GM12873 (cell line): Measurements from ENCODE around the gene WNK1.

Experiments
- TF ChIP-seq, protein P1 (sequence below): IDR thresholded peaks from 2 replicates; pipeline ENCODE4 v1.5.1; 2012; ENCODE audit warnings: low read depth, mild to moderate bottlenecking, moderate library complexity, low read length, control low read depth; ENCODE audit not compliant: insufficient read depth; ENCODE audit errors: missing control alignments

The WNK1 gene

DNA sequence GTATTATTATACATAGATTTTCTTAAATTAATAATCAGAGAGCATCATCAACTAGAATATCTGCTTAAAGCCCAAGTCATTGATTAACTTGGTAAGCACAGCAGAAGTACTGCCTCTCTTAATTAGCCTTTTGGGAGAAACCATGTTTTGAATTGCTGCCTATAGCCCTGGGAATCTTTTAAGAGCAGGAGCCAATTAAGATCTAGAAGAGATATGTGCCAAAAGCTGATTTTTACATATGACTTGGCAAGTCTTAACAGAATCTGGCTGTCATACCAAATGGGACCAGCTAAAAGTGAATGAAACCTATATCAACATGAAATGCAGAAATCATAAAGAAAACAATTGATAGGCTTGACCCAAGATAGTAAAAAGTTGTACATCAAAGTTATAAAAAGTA, 23.2 kb upstream of the WNK1 start:
- TF ChIP-seq, protein P1, sequence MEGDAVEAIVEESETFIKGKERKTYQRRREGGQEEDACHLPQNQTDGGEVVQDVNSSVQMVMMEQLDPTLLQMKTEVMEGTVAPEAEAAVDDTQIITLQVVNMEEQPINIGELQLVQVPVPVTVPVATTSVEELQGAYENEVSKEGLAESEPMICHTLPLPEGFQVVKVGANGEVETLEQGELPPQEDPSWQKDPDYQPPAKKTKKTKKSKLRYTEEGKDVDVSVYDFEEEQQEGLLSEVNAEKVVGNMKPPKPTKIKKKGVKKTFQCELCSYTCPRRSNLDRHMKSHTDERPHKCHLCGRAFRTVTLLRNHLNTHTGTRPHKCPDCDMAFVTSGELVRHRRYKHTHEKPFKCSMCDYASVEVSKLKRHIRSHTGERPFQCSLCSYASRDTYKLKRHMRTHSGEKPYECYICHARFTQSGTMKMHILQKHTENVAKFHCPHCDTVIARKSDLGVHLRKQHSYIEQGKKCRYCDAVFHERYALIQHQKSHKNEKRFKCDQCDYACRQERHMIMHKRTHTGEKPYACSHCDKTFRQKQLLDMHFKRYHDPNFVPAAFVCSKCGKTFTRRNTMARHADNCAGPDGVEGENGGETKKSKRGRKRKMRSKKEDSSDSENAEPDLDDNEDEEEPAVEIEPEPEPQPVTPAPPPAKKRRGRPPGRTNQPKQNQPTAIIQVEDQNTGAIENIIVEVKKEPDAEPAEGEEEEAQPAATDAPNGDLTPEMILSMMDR = no peak

DNA sequence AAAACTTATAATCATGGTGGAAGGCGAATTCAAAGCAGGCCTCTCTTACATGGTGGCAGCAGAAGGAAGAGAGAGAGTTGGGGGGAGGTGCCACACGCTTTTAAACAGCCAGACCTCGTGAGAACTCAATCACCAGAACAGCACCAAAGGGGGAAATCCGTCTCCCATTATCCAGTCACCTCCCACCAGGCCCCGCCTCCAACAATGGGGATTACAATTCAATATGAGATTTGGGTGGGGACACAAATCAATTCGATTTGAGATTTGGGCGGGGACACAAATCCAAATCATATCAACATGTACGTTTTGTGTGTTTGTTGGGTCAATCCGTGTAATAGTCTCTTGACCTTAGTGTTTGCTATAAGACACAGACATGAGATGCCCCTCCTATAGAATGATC, 21.8 kb upstream of the WNK1 start:
- TF ChIP-seq, protein P1 = no peak

DNA sequence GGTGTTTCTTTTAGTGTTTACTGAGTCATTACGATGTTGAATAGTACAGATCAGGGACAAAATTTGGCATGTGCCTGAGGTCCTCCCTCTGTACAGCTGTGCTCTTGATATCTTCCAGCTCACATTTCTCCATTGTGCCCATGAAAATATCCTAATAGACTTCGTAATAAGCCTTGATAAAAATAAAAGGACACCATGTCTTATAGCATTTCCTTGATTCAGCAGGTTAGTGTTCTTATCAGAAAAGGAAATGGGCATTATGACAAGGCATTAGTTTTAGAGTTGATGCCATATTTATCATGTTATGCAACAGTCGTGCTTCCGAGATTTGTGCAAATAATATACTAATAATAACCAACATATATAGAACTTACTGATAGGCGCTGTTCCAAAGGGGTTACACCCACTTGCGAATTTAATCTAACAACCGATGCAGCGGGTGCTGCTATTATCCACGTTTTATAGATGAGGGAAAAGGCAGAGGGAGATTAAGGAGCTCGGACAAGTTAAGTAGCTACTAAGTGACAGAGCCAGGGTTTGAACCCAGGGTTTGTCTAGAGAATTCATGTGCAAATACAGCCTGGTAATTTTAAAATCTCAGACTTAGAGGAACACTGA, 15.1 kb upstream of the WNK1 start:
- TF ChIP-seq, protein P1 = no peak

DNA sequence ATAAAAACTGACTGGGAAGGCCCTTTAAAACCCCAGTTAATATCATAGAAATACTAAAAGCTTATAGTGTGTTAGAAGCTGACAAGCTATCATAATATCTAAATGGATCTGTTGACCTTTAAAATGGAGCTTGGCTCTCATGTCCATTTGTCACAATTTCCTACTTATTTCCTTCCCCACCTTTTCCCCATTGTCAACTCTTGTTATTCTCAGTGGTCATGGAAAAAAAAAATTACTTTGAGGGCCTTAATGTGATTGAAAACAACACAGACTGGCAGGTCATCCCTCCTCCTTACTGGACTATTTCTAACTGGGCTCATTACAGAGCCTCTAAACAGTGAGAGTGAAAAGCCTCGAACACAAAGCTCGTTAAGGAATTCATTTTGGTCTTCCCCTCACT, 13.7 kb upstream of the WNK1 start:
- TF ChIP-seq, protein P1 = no peak

DNA sequence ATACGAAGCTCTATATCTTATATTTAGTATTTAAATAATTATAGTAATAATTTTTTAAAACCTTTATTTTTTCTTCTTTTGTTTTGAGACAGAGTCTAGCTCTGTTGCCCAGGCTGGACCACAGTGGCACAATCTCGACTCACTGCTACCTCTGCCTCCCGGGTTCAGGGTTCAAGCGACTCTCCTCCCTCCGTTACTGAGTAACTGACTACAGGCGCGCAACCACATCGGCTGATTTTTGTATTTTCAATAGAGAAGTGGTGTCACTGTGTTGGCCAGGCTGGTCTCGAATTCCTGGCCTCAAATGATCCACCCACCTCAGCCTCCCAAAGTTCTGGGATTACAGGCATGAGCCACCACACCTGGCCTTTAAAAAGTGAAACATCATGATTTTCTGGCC, 13.0 kb upstream of the WNK1 start:
- TF ChIP-seq, protein P1 = no peak

DNA sequence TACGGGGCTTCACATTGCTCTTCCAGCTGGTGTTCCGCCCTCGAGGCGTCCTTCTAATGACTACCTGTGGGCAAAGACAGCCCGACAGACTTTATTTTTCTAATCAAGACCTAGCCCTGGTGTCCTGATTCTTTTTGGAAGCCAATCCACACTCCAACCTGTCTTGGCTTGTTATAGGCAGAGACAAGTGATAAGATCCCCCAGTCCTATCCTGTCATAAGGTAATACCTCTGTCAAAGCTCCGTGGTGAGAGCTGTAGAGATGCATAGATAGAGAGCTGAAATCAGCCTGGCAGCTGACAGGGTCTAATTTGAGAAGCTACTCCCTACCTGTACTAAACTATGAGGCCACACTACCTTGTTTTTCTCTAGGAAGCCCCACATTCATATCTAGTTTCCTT, 11.5 kb upstream of the WNK1 start:
- TF ChIP-seq, protein P1 = no peak

DNA sequence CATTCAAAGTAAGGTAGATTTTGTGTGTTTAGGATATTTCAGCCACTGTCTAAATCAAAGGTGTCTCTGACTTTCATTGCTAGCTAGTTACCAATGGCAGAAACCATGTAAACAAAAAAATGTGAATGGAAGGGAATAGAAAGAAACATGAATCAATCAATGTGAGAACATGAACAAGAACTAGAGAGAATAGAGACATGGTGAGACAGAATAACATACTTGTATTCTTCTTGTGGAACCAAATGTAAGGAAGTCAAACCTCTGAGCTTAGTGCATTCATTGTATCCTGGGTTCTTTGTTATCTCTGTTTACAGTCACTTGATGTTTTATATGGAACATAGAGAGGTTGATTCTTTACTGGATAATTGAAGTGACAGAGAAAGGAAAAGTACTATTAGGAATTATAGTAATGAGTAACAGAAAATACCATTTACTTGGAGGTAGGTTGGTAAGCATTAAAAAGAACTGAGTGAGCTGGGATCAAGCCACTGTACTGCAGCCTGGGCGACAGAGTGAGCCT, 2.6 kb upstream of the WNK1 start:
- TF ChIP-seq, protein P1 = no peak
